ENCODE results near the gene ETS2.

The ETS2 gene

GRCh38 chr21:38774586-38775285, 31.0 kb upstream of the ETS2 start:
- ATAC-seq: no peak
- TF ChIP-seq ZNF8 (CRISPR knock-in tag; IDR thresholded peaks at IDR 0.05) (no peak), PPARA (CRISPR knock-in tag; IDR thresholded peaks at IDR 0.05; ENCODE audit: borderline replicate concordance) (no peak), PATZ1 (CRISPR knock-in tag; IDR thresholded peaks at IDR 0.05; ENCODE audit: borderline replicate concordance) (no peak), RARB (CRISPR knock-in tag; IDR thresholded peaks at IDR 0.05) (no peak), ZNF70 (CRISPR knock-in tag; IDR thresholded peaks at IDR 0.05) (no peak), SNAI2 (CRISPR knock-in tag; IDR thresholded peaks at IDR 0.05) (no peak), CSRNP3 (CRISPR knock-in tag; IDR thresholded peaks at IDR 0.05) (no peak), CREB5 (CRISPR knock-in tag; IDR thresholded peaks at IDR 0.05; ENCODE audit: low read depth) (no peak), TSHZ2 (CRISPR knock-in tag; IDR thresholded peaks at IDR 0.05) (no peak), ZFP30 (CRISPR knock-in tag; IDR thresholded peaks at IDR 0.05) (no peak), OSR1 (CRISPR knock-in tag; IDR thresholded peaks at IDR 0.05) (no peak), CSDC2 (CRISPR knock-in tag; IDR thresholded peaks at IDR 0.05) (no peak), BACH2 (CRISPR knock-in tag; IDR thresholded peaks at IDR 0.05; ENCODE audit: borderline replicate concordance) (no peak), ESRRG (CRISPR knock-in tag; IDR thresholded peaks at IDR 0.05) (no peak), TCF4 (CRISPR knock-in tag; IDR thresholded peaks at IDR 0.05; ENCODE audit: borderline replicate concordance) (no peak), ISL1 (CRISPR knock-in tag; IDR thresholded peaks at IDR 0.05) (no peak), ZC3H10 (CRISPR knock-in tag; IDR thresholded peaks at IDR 0.05) (no peak)

GRCh38 chr21:38775733-38776132, 30.0 kb upstream of the ETS2 start:
- ATAC-seq: no peak

GRCh38 chr21:38777015-38777414, 28.7 kb upstream of the ETS2 start:
- no peak for ATAC-seq
- TF ChIP-seq CSRNP3 (CRISPR knock-in tag; IDR thresholded peaks at IDR 0.05) (no peak), TCF4 (CRISPR knock-in tag; IDR thresholded peaks at IDR 0.05; ENCODE audit: borderline replicate concordance) (no peak), CREB5 (CRISPR knock-in tag; IDR thresholded peaks at IDR 0.05; ENCODE audit: low read depth) (no peak), TOX (CRISPR knock-in tag; IDR thresholded peaks at IDR 0.05; ENCODE audit: borderline replicate concordance) (no peak), GLIS3 (CRISPR knock-in tag; IDR thresholded peaks at IDR 0.05) (no peak), BACH2 (CRISPR knock-in tag; IDR thresholded peaks at IDR 0.05; ENCODE audit: borderline replicate concordance) (no peak), ZFP30 (CRISPR knock-in tag; IDR thresholded peaks at IDR 0.05) (no peak), RARB (CRISPR knock-in tag; IDR thresholded peaks at IDR 0.05) (no peak), PATZ1 (CRISPR knock-in tag; IDR thresholded peaks at IDR 0.05; ENCODE audit: borderline replicate concordance) (no peak), ZNF565 (CRISPR knock-in tag; conservative IDR thresholded peaks at IDR 0.05; ENCODE audit: low read depth) (no peak), ZNF8 (CRISPR knock-in tag; IDR thresholded peaks at IDR 0.05) (no peak)

More at GRCh38 chr21:38775733-38776132, 30.0 kb upstream of the ETS2 start:
- TF ChIP-seq ZFP3 (CRISPR knock-in tag; IDR thresholded peaks at IDR 0.05) (no peak), PATZ1 (CRISPR knock-in tag; IDR thresholded peaks at IDR 0.05; ENCODE audit: borderline replicate concordance) (no peak), CSDC2 (CRISPR knock-in tag; IDR thresholded peaks at IDR 0.05) (no peak)

All from SK-N-SH treated with all-trans-retinoic acid at 6 μM for 48 hours (cell line).